G401 (cell line): ENCODE data around the gene PCIF1. TPM values are rescaled to one million over a fixed set of nuclear protein-coding genes. Genes with fewer than 3 reads are reported as not detected.

ENCODE experiments used
- DNase-seq: peaks from one replicate; pipeline ENCODE4 v3.0.0-alpha.2; 2015; ENCODE audit warnings: low spot score
- in situ Hi-C: cut with HindIII; loops from 2 replicates; pipeline ENCODE4 v1.10.0; 2016; ENCODE audit warnings: low sequenced_read_pairs, mixed read lengths
- total RNA-seq: library from RNA; depleted of rRNA; stranded (reverse); fragments of >200 nt; shearing (Covaris generic); gene quantifications from 2 replicates; pipeline ENCODE4 v1.2.3, GENCODE V29; 2014; rRNA removed

Gene PCIF1
- total RNA-seq = 11.6 and 17.7 TPM in 2 replicates

DNA sequence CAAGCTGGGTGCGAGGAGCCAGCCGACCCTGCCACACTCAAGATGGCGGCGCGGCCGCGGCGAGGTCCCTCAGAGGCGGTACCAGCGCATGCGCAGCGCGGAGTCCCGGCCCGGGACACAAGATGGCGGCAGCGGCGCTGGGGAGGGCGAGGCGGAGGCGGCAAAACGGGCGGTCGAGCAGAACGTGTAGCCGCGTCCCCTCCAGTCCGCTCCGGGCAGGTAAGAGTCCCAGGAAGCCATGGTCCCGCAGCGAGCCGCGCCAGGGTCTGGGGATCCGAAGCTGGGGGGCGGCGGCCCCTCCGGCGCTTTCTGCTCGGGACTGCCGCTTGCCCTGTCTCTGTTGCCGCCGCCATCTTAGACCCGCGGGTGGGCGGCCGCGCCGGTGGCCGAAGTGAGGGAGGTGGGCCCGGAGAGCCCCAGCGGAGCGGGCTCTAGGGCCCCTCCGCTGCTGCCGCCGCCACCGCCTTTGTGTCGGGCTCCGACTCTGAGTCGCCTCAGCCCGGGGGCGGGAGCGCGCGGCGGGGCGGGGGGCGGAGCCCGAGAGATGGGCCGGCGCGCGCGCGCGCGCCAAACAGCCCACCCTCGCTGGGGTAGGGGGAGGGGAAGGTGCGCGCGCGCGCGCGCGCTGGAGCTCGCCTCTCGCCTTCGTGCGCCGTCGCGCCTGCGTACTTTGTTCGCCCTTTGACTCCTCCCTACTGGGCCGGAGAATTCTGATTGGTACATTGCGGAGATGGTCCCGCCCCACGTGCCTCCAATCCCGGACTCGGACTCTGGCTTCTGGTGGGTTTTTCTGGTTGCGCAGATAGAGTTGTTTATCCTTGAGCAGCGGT lies at the start of gene PCIF1:
Gene PCIF1, plus strand, starts transcription at position 98 of the 830 bp plus-strand sequence. CDS start 4,317 bp downstream, outside the sequence.
- peak; percentile 99 for DNase-seq
- in situ Hi-C loops = no loop called here

DNA sequence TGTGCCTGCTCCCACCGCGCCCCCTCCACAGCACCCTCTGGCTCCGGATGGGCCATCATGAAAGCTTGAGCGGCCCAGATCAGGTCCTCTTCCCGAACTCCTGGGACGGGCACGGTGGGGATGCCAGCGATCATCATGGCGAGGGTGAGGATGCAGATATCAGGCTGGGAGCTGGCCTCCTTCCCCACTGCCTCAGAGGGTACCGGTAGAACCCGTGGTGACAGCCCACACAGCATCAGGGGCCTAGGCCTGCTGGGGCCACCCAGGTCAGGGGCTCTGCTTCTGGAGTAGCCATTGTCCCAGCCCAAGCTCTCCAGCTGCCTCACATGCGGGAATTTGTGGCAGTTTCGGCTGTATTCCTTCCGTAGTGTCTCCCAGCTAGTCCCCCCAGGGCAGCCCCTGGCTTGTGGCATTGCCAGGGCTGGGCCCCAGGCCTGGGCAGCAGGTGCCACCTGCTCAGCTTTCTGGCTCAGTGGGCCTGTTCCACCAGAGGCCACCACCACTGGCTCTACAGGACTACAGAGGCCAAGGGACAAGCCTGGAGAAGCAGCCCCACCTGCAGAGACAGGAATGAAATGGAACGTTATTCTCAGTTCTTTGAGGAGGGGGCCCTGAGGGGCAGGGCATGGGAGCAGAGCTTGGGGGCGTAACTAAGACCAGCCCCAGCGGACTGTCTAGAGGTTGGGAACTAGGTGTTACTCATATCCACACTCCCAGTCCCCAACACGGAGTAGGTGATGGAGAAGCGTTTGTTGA lies 47.7 kb upstream of the PCIF1 start:
- no peak for DNase-seq
- in situ Hi-C loops = no loop called here

DNA sequence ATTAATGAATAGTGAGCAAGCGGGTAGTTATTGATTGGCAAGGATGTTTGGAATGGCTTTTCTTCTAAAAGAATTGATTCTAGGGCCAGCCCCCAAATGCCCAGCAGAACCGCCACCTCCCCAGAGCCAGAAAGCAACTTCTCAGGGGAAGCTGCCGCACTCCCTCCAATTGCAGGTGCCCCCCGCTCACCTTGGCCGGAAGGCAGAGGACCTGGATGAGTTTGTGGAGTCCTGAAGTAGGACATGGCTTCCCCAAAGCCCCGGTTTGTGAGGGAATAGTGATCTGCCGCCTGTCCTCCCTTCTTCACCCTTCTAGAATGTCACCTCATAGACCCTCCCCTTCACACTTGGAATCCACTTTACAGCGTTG lies 47.2 kb upstream of the PCIF1 start, which contains the start of gene SPATA25:
Gene SPATA25, minus strand, starts transcription at position 277 of the 370 bp plus-strand sequence. Its CDS starts 32 bp downstream, at position 245.
- in situ Hi-C loops = no loop called here
- DNase-seq = no peak

DNA sequence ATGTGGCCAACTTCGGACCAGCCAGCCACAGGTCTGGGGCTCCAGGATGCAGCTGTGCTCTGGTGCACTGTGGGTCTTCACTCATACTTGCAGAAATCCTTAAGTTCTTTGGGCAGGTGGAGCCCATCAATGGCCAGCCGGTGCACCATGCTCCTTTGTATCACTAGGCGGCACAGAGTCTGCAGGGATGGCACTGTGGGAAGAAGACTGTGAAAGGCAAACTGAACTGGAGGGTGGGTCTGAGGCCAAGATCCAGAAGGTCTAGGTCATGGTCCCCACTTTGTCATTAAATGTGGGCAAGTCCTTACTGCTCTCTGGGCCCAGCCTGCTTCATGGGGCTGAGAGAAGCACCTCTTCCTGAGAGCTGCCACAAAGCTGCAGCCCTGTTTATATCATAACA lies 45.8 kb upstream of the PCIF1 start:
- in situ Hi-C loops = no loop called here
- DNase-seq = no peak

DNA sequence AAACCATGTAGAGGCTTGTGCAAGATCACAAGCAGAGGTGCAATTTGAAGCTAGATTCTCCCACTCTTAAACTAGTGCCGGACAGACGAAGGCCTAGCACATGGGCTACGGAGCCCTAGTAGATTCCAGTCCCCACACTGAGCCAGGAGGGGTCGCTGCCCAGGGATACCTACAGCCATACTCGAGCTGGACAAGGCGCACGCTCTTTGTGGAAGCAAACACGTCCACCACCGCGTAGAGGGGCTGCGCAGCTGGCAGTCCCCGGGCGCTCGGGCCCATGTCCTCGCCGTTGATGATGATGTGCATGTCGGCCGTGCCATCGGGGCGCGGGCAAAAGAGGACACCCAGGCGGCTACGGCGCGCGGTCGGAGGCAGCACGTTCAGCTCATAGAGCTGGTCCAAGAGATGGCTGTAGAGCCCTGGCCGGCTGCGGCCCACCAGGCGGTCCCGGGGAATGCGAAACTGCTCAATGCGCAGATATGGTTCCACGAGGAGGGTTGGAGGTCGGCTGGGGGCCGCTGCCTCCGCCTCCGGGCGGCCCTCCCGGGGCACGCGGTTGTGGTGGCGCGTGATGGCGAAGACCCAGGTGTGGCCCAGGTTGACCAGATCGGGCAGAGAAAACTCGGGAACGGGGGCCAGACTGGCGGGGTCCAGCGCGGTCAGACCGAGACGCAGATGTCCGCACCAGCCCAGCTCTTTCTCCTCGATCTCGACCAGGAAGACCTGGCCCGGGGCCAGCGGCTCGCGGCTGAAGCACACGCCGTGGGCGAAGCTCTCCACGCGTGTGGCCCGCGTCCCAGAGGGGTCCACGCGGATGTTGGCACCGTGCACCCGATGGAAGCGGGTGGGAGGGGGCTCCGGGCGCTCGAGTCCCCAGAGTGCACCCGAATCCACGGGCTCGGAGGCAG lies 44.2 kb upstream of the PCIF1 start:
- in situ Hi-C loops = loop anchor here (5.0 kb wide), 1 partner anchor 52 kb away; no protein-coding TSS in a partner anchor
- peak; percentile 89 for DNase-seq

DNA sequence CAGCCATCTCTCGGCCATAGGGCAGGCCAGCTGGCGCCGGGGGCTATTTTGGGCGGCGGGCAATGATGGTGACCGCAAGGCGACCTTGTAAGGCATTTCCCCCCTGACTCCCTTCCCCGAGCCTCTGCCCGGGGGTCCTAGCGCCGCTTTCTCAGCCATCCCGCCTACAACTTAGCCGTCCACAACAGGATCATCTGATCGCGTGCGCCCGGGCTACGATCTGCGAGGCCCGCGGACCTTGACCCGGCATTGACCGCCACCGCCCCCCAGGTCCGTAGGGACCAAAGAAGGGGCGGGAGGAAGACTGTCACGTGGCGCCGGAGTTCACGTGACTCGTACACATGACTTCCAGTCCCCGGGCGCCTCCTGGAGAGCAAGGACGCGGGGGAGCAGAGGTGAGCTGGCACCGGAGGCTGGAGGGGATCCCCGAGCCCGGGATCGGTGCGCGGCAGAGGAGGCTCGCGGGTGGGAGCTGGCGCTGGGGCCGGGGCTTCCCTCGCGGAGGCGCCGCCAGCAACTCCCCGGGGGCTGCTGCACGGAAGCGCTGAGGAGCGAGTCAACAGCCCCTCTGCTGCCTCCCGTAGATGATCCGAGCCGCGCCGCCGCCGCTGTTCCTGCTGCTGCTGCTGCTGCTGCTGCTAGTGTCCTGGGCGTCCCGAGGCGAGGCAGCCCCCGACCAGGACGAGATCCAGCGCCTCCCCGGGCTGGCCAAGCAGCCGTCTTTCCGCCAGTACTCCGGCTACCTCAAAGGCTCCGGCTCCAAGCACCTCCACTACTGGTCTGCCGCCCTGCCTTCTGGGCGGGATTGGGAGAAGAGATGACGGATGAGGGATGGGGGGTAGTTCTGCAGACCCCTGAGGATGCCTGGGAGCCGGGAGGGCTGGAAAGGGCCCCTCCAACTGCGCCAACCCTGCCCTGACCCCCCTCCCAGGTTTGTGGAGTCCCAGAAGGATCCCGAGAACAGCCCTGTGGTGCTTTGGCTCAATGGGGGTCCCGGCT lies 43.2 kb upstream of the PCIF1 start, which contains the start of the genes CTSA and NEURL2:
Gene CTSA, plus strand, starts transcription at position 351 of the 999 bp plus-strand sequence. Its CDS starts 234 bp downstream, at position 585.
Gene NEURL2, minus strand, starts transcription at position 224 of the 999 bp plus-strand sequence. Its CDS starts 217 bp downstream, at position 7.
- DNase-seq = peak; percentile 91
- in situ Hi-C loops = loop anchor here (5.0 kb wide), 1 partner anchor 51 kb away; no protein-coding TSS in a partner anchor

DNA sequence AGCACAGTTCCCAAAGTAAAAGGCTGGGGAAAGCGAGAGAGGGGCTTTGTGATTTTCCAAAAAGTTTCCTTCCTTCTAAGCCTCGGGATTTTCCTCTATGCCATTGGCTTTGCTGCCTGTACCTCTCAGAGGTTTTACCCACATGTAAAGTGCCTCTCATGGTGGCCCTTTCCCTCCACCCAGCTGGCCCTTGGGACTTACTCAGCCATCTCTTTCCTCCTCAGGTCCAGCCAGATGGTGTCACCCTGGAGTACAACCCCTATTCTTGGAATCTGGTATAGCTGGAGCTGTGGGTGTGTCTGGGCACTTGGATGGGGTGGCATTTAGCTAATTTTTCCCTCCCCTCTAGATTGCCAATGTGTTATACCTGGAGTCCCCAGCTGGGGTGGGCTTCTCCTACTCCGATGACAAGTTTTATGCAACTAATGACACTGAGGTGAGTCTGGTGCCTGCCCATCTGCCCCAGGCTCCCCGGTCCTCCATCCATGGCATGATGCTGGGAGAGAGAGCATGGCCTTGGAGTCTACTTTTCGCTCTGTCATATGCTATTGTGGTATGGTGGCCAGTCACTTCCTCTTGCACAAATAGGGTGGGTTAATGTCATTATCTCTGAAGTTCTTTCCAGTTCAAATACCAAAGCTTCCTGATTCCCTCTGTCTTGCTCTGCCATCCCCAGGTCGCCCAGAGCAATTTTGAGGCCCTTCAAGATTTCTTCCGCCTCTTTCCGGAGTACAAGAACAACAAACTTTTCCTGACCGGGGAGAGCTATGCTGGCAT lies 42.2 kb upstream of the PCIF1 start:
- peak; percentile 35 for DNase-seq
- in situ Hi-C loops = loop anchor here (5.0 kb wide), 1 partner anchor 50 kb away; no protein-coding TSS in a partner anchor

DNA sequence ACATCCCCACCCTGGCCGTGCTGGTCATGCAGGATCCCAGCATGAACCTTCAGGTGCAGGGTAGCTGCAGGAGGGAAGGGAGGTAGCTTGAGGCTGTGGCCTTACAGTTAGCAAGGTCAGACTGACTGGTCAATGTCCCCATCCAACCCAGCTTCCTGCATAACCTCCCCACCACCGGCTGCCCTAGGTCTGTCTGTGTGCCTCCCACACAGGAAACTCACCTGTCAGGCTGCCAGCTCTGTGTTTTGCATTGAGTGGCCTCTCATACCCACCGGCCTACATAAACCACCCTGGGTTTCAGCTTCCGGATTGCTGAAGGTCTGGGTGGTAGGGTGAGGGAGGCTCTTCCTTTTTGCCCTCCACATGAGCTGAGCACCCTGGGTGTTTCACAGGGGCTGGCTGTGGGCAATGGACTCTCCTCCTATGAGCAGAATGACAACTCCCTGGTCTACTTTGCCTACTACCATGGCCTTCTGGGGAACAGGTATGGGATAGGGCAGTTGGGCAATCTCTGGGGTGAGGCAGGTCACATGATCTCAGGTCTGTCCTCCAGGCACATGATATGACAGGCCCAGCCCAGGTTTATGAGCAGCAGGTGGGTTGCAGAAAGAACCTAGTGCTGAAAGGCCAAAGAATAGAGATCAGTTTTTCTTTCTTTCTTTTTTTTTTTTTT lies 41.5 kb upstream of the PCIF1 start:
- DNase-seq = no peak
- in situ Hi-C loops = loop anchor here (5.0 kb wide), 1 partner anchor 49 kb away; no protein-coding TSS in a partner anchor

DNA sequence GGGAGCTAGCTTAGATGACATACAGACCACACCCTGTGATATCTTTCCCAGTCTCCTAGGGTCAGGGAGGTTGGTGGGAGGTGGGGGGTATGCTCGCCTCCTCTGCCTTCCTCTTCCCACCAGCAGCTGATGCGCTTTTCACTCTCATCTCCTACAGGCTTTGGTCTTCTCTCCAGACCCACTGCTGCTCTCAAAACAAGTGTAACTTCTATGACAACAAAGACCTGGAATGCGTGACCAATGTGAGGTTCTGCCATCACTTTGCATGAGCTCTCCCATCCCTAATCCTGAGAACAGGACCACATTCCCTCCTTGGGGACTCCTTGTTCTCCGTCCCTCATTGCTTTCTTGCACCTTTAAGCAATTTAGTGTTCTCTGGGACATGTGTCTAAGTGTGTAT lies 40.7 kb upstream of the PCIF1 start:
- in situ Hi-C loops = loop anchor here (5.0 kb wide), 1 partner anchor 48 kb away; no protein-coding TSS in a partner anchor
- DNase-seq = no peak

DNA sequence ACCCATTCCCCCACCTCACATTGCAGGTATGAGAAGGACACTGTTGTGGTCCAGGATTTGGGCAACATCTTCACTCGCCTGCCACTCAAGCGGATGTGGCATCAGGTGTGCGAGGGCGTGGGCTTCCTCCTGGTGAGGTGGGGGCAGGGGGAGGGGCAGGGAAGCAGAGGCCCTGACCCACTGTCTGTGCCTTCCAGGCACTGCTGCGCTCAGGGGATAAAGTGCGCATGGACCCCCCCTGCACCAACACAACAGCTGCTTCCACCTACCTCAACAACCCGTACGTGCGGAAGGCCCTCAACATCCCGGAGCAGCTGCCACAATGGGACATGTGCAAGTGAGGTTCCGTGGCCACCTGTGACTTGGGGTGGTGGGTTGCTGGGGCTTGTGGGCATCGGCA lies 39.7 kb upstream of the PCIF1 start:
- no peak for DNase-seq
- in situ Hi-C loops = loop anchor here (5.0 kb wide), 1 partner anchor 48 kb away; no protein-coding TSS in a partner anchor

DNA sequence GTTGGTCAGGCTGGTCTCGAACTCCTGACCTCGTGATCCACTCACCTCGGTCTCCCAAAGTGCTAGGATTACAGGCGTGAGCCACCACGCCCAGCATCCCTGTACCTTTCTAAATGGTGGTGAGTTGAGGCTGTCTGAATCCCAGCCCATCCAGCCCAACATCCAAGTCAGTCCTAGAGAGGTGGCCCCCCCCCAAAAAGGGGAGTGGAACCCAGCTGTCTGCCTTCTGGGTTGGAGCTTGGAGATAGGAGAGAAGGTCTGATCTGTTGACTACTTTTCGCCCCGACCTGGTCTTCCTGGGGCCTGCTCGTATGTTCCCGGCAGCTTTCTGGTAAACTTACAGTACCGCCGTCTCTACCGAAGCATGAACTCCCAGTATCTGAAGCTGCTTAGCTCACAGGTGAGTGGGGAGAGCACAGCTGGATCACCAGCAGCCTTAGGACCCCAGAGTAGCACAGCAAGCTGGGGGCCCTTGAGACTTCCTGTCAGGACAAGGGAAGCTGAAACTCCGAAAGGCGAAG lies 37.8 kb upstream of the PCIF1 start:
- DNase-seq = no peak
- in situ Hi-C loops = no loop called here

DNA sequence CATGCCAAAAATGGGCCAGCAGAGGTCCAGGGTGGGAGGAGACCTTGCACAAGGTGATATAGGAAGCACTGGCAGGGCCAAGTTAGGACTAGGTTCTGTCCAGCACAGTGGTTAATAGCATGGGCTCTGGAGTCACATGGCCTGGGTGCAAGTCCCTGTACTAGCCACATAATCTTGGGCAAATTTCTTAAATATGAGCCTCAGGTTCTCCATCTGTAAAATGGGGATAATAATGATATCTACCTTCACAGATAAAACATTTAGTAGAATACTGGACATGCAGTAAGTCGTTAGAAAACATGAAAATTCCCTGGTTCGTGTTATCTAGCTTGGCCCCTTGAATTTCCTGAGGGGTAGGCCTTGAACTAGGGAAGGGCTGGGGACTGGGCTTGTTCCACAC lies 37.2 kb upstream of the PCIF1 start:
- in situ Hi-C loops = no loop called here
- DNase-seq = no peak

DNA sequence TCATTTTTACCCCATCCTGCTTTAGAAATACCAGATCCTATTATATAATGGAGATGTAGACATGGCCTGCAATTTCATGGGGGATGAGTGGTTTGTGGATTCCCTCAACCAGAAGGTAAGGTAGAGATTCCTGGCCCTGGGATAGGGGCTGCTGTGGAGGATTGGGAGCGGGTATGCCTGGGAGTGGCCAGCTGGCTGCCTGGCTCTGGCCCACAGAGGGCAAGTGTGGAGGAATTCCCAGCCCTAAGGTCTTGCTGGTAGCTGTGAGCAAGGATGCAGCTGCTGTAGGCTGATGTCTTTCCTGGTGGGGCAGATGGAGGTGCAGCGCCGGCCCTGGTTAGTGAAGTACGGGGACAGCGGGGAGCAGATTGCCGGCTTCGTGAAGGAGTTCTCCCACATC lies 36.8 kb upstream of the PCIF1 start:
- no peak for DNase-seq
- in situ Hi-C loops = no loop called here

DNA sequence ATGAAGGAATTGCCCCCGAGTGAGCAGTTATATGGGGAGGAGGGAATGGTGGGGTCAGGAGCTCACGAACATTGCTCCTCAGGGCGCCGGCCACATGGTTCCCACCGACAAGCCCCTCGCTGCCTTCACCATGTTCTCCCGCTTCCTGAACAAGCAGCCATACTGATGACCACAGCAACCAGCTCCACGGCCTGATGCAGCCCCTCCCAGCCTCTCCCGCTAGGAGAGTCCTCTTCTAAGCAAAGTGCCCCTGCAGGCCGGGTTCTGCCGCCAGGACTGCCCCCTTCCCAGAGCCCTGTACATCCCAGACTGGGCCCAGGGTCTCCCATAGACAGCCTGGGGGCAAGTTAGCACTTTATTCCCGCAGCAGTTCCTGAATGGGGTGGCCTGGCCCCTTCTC lies 36.2 kb upstream of the PCIF1 start:
- in situ Hi-C loops = no loop called here
- no peak for DNase-seq

DNA sequence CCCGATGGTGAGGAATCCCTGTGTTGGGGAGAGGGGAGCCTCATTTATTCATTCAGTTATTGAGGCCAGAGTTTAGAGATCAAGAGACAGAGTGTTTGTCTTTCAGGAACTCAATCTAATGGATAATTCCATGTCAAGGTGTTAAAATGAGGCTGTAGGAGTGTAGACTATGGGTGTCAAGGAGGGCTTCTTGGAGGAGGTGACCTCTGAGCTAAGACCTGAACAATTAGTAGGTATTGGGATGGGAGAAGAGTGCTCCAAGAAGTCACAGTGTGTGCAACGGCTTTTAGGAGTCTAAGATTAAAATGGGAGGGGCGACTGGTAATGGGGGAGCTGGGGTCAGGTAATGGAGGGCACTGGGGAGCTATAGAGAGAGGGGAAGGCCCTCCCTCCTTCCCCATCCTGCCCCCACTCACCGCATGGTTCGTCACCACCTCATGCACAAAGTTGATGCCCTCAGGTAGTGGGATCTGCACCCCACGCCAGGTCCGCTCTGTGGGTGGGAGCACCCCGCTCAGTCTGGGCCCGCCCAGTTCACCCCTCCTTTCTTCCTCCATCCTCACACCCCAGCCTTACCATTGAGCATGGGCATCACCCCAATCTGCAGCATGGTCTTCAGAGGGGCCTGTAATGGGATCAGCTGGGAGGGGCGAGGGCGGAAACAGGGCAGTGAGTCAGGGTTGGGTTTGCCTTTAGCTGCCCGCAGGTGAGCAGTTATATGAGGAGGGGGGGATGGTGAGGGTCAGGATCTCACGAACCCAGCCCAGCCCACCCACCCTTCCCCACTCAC lies 35.2 kb upstream of the PCIF1 start:
- no peak for DNase-seq
- in situ Hi-C loops = no loop called here
